Measurements from ENCODE around the gene DPH1. TPM values are rescaled to one million over a fixed set of nuclear protein-coding genes. Genes with fewer than 3 reads are reported as not detected.

Gene DPH1
- total RNA-seq, 1 experiment from 2014 or later, result 18.4 TPM

- no peaks in the 10 kb centered on the region for H3K27me3 ChIP-seq
- H3K9me3 ChIP-seq, result no peaks in the 10 kb centered on the region
- peak; percentile 43 for DNase-seq
- no peak overlapping the region for H3K4me3 ChIP-seq
- no peaks in the 10 kb centered on the region; the same call in 1 of the 2 replicates for H3K36me3 ChIP-seq
Observed at GRCh38 chr17:2075336-2076086, 45.6 kb downstream of the DPH1 start.

GRCh38 chr17:2076087-2076984, 46.4 kb downstream of the DPH1 start:
- no peak for DNase-seq
- no peaks in the 10 kb centered on the region for H3K27me3 ChIP-seq
- no peak overlapping the region for H3K4me3 ChIP-seq
- no peaks in the 10 kb centered on the region for H3K9me3 ChIP-seq
- H3K36me3 ChIP-seq, result no peaks in the 10 kb centered on the region; the same call in none of the 2 replicates

- Histone ChIP-seq H3K36me3 (no peaks in the 10 kb centered on the region; the same call in none of the 2 replicates), H3K4me3 (no peak overlapping the region), H3K27me3 (no peaks in the 10 kb centered on the region), H3K9me3 (no peaks in the 10 kb centered on the region)
- DNase-seq, result no peak
Observed at GRCh38 chr17:2077040-2077439, 47.1 kb downstream of the DPH1 start.

- no peak for DNase-seq
- H3K9me3 ChIP-seq, result no peaks in the 10 kb centered on the region
- H3K36me3 ChIP-seq, result no peaks in the 10 kb centered on the region; the same call in none of the 2 replicates
- H3K4me3 ChIP-seq, result no peak overlapping the region
- H3K27me3 ChIP-seq, result no peaks in the 10 kb centered on the region
Observed at GRCh38 chr17:2081564-2081963, 51.6 kb downstream of the DPH1 start.

GRCh38 chr17:2082003-2082781, 52.2 kb downstream of the DPH1 start:
- Histone ChIP-seq H3K4me3 (no peak overlapping the region), H3K36me3 (no peaks in the 10 kb centered on the region; the same call in none of the 2 replicates), H3K9me3 (no peaks in the 10 kb centered on the region), H3K27me3 (no peaks in the 10 kb centered on the region)
- no peak for DNase-seq

- H3K9me3 ChIP-seq, result no peaks in the 10 kb centered on the region
- DNase-seq, result no peak
- no peaks in the 10 kb centered on the region for H3K27me3 ChIP-seq
- H3K4me3 ChIP-seq, result no peak overlapping the region
- no peaks in the 10 kb centered on the region; the same call in none of the 2 replicates for H3K36me3 ChIP-seq
Observed at GRCh38 chr17:2083613-2084035, 53.7 kb downstream of the DPH1 start.

- H3K36me3 ChIP-seq, result no peaks in the 10 kb centered on the region; the same call in 1 of the 2 replicates
- H3K27me3 ChIP-seq, result no peaks in the 10 kb centered on the region
- no peaks in the 10 kb centered on the region for H3K9me3 ChIP-seq
- DNase-seq, result peak; percentile 44
- H3K4me3 ChIP-seq, result no peak overlapping the region
Observed at GRCh38 chr17:2084036-2084765, 54.2 kb downstream of the DPH1 start.

- no peak for DNase-seq
- Histone ChIP-seq H3K9me3 (no peaks in the 10 kb centered on the region), H3K27me3 (no peaks in the 10 kb centered on the region), H3K4me3 (no peak overlapping the region), H3K36me3 (no peaks in the 10 kb centered on the region; the same call in 1 of the 2 replicates)
Observed at GRCh38 chr17:2084766-2085647, 55.1 kb downstream of the DPH1 start.

- DNase-seq, result peak; percentile 38
- H3K9me3 ChIP-seq, result no peaks in the 10 kb centered on the region
Observed at GRCh38 chr17:2085648-2085949, 55.6 kb downstream of the DPH1 start.

GRCh38 chr17:2086306-2086705, 56.4 kb downstream of the DPH1 start:
- Histone ChIP-seq H3K4me3 (no peak overlapping the region), H3K9me3 (no peaks in the 10 kb centered on the region), H3K27me3 (no peaks in the 10 kb centered on the region), H3K36me3 (no peaks in the 10 kb centered on the region; the same call in 1 of the 2 replicates)
- no peak for DNase-seq

More at GRCh38 chr17:2085648-2085949, 55.6 kb downstream of the DPH1 start:
- Histone ChIP-seq H3K36me3 (no peaks in the 10 kb centered on the region; the same call in 1 of the 2 replicates), H3K27me3 (no peaks in the 10 kb centered on the region), H3K4me3 (no peak overlapping the region)

GRCh38 chr17:2087597-2088211, 57.8 kb downstream of the DPH1 start:
- Histone ChIP-seq H3K9me3 (no peaks in the 10 kb centered on the region), H3K36me3 (no peaks in the 10 kb centered on the region), H3K4me3 (no peak overlapping the region), H3K27me3 (no peaks in the 10 kb centered on the region)
- no peak for DNase-seq

GRCh38 chr17:2089021-2089422, 59.1 kb downstream of the DPH1 start:
- Histone ChIP-seq H3K27me3 (no peaks in the 10 kb centered on the region), H3K36me3 (no peaks in the 10 kb centered on the region), H3K9me3 (no peaks in the 10 kb centered on the region), H3K4me3 (no peak overlapping the region)
- DNase-seq, result no peak

- no peak overlapping the region for H3K4me3 ChIP-seq
- no peaks in the 10 kb centered on the region for H3K9me3 ChIP-seq
- H3K27me3 ChIP-seq, result no peaks in the 10 kb centered on the region
- no peak for DNase-seq
- no peaks in the 10 kb centered on the region for H3K36me3 ChIP-seq
Observed at GRCh38 chr17:2090210-2090641, 60.3 kb downstream of the DPH1 start.

- DNase-seq, result peak; percentile 76
- Histone ChIP-seq H3K4me3 (no peak overlapping the region), H3K27me3 (no peaks in the 10 kb centered on the region), H3K9me3 (no peaks in the 10 kb centered on the region), H3K36me3 (no peaks in the 10 kb centered on the region)
Observed at GRCh38 chr17:2090804-2091534, 61.0 kb downstream of the DPH1 start.

All from MG63 (cell line).